ENCODE data around the gene ABCD4. TPM values are rescaled to one million over a fixed set of nuclear protein-coding genes. Genes with fewer than 3 reads are reported as not detected.

The ABCD4 gene
- polyA plus RNA-seq, 2 of the 4 experiments (the other 2 are of a cell fraction) = 13.9 to 35.8 TPM

DNA sequence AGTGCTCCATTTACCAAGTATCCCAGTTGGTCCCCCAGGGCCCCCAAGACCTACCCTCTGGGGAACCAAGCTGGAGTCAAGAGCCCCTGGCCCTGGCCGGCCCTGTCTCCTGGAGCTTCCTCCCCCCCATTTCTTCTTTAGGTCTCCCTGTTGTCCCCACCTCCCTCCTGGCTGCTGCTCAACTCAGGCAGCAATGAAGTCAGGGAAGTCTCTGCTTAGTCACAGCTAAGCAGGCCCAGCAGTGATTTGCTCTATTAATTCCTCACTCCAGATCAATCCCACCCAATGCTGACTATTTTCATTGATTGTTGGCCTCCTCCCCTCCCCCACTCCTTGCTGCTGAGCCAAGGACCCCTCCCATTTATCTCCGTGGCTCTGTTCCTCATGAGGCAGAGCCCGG is 35.1 kb downstream of the ABCD4 start (continued):
- TF ChIP-seq, protein P1, sequence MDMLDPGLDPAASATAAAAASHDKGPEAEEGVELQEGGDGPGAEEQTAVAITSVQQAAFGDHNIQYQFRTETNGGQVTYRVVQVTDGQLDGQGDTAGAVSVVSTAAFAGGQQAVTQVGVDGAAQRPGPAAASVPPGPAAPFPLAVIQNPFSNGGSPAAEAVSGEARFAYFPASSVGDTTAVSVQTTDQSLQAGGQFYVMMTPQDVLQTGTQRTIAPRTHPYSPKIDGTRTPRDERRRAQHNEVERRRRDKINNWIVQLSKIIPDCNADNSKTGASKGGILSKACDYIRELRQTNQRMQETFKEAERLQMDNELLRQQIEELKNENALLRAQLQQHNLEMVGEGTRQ (IDR thresholded peaks at IDR 0.05) = no peak
- TF ChIP-seq BHLHE40 (IDR thresholded peaks at IDR 0.05; ENCODE audit: low read depth, low read length) (no peak), NFE2L2 (conservative IDR thresholded peaks at IDR 0.05; ENCODE audit: low read length) (no peak), ESRRA (IDR thresholded peaks at IDR 0.05; ENCODE audit: borderline replicate concordance, low read length) (no peak), PHF8 (IDR thresholded peaks at IDR 0.05; ENCODE audit: borderline replicate concordance, low read depth) (no peak)
- TF ChIP-seq, protein P2, sequence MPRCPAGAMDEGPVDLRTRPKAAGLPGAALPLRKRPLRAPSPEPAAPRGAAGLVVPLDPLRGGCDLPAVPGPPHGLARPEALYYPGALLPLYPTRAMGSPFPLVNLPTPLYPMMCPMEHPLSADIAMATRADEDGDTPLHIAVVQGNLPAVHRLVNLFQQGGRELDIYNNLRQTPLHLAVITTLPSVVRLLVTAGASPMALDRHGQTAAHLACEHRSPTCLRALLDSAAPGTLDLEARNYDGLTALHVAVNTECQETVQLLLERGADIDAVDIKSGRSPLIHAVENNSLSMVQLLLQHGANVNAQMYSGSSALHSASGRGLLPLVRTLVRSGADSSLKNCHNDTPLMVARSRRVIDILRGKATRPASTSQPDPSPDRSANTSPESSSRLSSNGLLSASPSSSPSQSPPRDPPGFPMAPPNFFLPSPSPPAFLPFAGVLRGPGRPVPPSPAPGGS (IDR thresholded peaks at IDR 0.05) = no peak
- TF ChIP-seq, protein P3, sequence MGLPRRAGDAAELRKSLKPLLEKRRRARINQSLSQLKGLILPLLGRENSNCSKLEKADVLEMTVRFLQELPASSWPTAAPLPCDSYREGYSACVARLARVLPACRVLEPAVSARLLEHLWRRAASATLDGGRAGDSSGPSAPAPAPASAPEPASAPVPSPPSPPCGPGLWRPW (IDR thresholded peaks at IDR 0.05) = no peak
- TF ChIP-seq, protein P4, sequence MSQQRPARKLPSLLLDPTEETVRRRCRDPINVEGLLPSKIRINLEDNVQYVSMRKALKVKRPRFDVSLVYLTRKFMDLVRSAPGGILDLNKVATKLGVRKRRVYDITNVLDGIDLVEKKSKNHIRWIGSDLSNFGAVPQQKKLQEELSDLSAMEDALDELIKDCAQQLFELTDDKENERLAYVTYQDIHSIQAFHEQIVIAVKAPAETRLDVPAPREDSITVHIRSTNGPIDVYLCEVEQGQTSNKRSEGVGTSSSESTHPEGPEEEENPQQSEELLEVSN (IDR thresholded peaks at IDR 0.05; ENCODE audit: borderline replicate concordance, low read depth) = no peak

DNA sequence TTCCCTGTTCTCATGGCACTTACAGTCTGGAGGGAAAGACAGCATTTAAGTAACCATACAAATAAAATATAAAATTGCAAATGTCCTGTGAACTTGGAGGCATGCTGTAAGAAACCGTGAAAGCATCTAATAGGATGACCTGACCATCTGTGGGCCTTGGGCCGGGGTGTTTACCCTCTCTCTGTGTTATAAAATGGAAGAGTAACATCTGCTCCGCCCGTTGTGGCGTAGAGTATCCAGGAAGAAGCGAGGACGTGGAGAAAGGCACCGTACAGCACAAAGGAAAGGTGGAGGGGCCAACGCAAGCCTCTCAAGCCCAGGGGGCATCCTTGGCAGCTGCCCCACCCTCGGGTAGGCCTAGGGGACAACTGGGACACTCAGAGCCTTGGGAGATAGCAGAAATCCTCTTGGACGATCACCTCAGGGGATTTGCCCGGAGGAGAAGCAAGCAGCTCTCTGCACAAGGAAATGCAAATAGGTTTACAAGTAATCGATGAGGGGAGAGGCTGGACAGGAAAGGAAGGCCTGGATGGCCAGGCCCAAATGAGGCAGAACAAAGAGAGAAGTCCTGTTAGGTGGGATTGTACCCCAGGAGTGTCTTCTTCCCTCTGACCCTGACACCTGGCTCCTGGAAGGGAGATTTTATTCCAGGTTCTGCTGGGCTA is 37.3 kb downstream of the ABCD4 start:
- ATAC-seq = no peak

More for the DNA sequence above, 37.3 kb downstream of the ABCD4 start:
- no peak overlapping the region for H3K27ac ChIP-seq
- peaks cover 7% of the 10 kb centered on the region for H3K4me1 ChIP-seq
- no peak overlapping the region for H3K4me2 ChIP-seq
- TF ChIP-seq KDM1A (IDR thresholded peaks at IDR 0.05; ENCODE audit: low read depth) = no peak
- TF ChIP-seq POLR2AphosphoS2 (conservative IDR thresholded peaks at IDR 0.05; ENCODE audit: low read length) = no peak
- no peak for TF ChIP-seq HDAC2 (IDR thresholded peaks at IDR 0.05)
- no peak for TF ChIP-seq ZSCAN20 (CRISPR knock-in tag; IDR thresholded peaks at IDR 0.05)
- TF ChIP-seq, protein P2 (IDR thresholded peaks at IDR 0.05) = no peak
- no peak for TF ChIP-seq NR3C1 (IDR thresholded peaks at IDR 0.05)
- TF ChIP-seq, protein P4 (IDR thresholded peaks at IDR 0.05; ENCODE audit: borderline replicate concordance, low read depth) = no peak
- no peak for TF ChIP-seq TP53 (CRISPR knock-in tag; IDR thresholded peaks at IDR 0.05)
- no peak for TF ChIP-seq EHMT2 (IDR thresholded peaks at IDR 0.05; ENCODE audit: low read depth)
- TF ChIP-seq, protein P5, sequence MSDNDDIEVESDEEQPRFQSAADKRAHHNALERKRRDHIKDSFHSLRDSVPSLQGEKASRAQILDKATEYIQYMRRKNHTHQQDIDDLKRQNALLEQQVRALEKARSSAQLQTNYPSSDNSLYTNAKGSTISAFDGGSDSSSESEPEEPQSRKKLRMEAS (IDR thresholded peaks at IDR 0.05) = no peak
- TF ChIP-seq, protein P6, sequence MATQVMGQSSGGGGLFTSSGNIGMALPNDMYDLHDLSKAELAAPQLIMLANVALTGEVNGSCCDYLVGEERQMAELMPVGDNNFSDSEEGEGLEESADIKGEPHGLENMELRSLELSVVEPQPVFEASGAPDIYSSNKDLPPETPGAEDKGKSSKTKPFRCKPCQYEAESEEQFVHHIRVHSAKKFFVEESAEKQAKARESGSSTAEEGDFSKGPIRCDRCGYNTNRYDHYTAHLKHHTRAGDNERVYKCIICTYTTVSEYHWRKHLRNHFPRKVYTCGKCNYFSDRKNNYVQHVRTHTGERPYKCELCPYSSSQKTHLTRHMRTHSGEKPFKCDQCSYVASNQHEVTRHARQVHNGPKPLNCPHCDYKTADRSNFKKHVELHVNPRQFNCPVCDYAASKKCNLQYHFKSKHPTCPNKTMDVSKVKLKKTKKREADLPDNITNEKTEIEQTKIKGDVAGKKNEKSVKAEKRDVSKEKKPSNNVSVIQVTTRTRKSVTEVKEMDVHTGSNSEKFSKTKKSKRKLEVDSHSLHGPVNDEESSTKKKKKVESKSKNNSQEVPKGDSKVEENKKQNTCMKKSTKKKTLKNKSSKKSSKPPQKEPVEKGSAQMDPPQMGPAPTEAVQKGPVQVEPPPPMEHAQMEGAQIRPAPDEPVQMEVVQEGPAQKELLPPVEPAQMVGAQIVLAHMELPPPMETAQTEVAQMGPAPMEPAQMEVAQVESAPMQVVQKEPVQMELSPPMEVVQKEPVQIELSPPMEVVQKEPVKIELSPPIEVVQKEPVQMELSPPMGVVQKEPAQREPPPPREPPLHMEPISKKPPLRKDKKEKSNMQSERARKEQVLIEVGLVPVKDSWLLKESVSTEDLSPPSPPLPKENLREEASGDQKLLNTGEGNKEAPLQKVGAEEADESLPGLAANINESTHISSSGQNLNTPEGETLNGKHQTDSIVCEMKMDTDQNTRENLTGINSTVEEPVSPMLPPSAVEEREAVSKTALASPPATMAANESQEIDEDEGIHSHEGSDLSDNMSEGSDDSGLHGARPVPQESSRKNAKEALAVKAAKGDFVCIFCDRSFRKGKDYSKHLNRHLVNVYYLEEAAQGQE (IDR thresholded peaks at IDR 0.05) = no peak
- TF ChIP-seq BHLHE40 (IDR thresholded peaks at IDR 0.05; ENCODE audit: low read depth, low read length) = no peak
- TF ChIP-seq, protein P7, sequence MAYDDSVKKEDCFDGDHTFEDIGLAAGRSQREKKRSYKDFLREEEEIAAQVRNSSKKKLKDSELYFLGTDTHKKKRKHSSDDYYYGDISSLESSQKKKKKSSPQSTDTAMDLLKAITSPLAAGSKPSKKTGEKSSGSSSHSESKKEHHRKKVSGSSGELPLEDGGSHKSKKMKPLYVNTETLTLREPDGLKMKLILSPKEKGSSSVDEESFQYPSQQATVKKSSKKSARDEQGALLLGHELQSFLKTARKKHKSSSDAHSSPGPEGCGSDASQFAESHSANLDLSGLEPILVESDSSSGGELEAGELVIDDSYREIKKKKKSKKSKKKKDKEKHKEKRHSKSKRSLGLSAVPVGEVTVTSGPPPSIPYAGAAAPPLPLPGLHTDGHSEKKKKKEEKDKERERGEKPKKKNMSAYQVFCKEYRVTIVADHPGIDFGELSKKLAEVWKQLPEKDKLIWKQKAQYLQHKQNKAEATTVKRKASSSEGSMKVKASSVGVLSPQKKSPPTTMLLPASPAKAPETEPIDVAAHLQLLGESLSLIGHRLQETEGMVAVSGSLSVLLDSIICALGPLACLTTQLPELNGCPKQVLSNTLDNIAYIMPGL (CRISPR knock-in tag; IDR thresholded peaks at IDR 0.05; ENCODE audit: borderline replicate concordance) = no peak
- TF ChIP-seq, protein P8, sequence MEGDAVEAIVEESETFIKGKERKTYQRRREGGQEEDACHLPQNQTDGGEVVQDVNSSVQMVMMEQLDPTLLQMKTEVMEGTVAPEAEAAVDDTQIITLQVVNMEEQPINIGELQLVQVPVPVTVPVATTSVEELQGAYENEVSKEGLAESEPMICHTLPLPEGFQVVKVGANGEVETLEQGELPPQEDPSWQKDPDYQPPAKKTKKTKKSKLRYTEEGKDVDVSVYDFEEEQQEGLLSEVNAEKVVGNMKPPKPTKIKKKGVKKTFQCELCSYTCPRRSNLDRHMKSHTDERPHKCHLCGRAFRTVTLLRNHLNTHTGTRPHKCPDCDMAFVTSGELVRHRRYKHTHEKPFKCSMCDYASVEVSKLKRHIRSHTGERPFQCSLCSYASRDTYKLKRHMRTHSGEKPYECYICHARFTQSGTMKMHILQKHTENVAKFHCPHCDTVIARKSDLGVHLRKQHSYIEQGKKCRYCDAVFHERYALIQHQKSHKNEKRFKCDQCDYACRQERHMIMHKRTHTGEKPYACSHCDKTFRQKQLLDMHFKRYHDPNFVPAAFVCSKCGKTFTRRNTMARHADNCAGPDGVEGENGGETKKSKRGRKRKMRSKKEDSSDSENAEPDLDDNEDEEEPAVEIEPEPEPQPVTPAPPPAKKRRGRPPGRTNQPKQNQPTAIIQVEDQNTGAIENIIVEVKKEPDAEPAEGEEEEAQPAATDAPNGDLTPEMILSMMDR (IDR thresholded peaks at IDR 0.05) = no peak
- TF ChIP-seq POLR2A (IDR thresholded peaks at IDR 0.05; ENCODE audit: low read length) = no peak
- no peak for TF ChIP-seq MAFK (IDR thresholded peaks at IDR 0.05; ENCODE audit: partially characterized antibody)
- DNase-seq (ENCODE audit: low read depth in 1 of 2, low spot score in 1 of 2) (no peak), FAIRE-seq (no peak)
- no peak overlapping the region for H3K4me3 ChIP-seq
- ChIA-PET CTCF (interaction anchor here (0.7 to 1.4 kb wide), 5 partner anchors 8 to 19 kb away, joined by 3 to 4 read pairs (median 3); no protein-coding TSS in a partner anchor), POLR2A (no interaction called here)
- WGBS (ENCODE audit: missing lambda C conversion rate) = 72% methylated on average over 13 of the region's 13 CpGs
- H3K9me3 ChIP-seq = no peaks in the 10 kb centered on the region
